Fibroblast of skin of left biceps (primary cell): ENCODE measurements around the gene GFRA4.

Experiments
- DNase-seq, 2 experiments: peaks; one replicate each; pipeline ENCODE4 v3.0.0-alpha.2; 2013; ENCODE audit warnings: low read depth in 2 of 2

The GFRA4 gene

DNA sequence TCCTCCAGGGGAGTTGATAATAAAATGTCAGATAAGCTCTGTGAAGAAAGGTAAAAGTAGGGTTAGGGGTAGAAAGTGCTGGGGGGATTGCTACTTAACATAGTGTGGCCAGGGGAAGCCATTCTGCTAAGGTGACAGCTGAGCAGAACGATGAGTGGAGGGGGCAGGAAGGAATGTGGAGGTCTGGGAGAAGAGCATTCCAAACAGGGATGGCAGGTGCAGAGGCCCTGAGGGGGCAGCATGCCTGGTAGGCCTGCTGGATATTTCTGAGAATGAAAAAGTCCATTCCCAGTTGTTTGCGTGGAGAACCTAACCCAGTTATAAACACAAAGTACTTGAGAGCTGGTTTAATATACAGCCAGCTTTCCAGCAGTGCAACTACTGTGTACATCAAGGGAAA, 9.3 kb downstream of the GFRA4 start:
- no peak for DNase-seq

DNA sequence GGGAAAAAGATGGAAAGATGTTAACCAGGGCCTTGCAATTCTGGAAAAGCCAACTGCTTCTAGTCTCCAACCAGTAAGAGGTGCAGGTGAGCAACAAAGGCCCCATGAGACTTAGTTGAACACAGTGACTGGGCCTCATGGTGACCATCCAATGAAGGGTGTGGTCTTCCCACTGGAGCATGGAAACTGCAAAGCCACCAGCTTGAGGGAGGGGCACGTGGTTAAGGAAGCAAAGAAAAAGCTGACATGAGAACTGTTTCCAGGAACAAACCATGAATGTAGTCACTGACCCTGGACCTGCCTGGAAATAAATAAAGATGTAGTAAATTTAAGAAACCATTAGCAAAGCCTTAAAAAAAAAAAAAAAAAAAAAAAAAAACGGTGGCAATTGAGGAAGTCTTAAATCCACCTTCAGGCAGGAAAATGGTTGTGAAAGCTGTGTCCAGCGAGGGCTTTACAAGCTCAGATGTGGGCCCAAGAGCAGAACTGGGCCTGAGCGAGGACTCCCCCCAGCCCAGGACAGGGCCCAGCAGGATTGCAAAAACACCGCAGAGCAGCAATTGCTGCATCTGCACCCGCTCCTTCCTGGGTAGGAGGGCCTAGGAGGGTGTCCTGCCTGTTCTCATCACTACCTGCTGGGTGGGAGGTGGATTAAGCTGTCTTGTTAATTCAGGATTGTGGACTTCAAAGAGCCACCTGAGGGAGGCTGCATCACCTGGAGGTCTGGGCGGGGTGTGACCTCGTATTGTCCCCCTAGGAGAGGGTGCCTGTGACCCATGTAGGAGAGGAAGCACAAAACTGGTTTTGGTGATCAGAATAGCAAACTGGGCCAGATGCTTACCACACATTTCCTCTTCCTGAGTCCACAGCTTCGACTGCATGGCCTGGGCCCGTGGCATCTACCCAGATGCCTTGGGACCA, 10.3 kb downstream of the GFRA4 start:
- DNase-seq: no peak

DNA sequence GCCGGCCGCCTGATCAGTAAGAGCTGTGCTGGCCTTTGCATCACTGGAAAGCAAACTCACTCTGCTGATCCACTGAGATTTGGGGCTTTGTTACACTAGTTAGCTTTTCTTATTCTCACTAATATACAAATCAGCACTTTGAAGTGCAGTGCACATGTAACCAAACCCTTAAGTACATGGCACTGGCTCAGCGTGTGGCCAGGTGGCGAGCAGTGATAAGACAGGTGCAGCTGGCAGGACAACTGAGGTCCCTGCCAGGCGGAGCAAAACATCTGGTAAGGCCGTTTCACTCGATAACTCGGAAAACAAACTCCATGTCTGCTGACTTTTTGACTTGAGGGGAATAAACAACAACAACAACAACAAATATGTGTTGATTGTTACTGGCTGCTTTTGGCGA, 11.0 kb downstream of the GFRA4 start:
- no peak for DNase-seq

DNA sequence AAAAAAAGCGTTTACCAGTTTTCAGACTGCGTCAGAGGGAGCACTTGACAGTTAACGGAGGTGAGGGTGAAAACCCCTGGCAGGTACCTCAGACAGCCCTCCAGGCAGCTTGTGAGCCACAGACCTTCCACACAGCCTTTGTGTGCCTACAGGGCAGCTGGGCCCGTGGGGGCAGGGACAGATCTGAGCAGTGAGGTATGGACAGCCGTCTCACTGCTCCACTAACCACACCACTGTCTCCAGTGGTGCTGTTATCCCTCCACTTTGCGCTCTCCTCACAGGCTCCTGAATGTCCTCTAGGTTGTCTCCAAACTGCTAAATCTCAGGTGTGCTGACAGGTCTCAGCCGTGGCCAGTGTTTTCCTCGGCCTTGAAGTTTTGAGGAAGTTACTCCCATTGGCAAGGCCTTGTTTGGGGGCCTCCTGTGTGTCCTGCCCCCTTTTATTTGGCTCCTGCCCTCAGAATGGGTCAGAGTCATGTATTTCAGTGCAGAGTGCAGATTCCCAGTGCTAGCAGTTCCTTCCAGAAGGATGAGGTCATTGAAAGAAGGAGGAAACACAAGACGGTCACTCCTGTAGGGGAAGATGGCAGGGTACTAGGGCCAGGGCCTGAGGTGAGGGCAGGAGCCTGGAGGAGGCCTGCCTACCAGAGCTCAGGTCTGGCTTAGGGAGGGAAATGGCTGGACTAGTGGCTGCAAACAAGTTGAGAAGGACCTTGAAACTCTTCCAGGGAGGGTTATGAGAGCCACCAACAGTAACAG, 11.8 kb downstream of the GFRA4 start:
- DNase-seq: no peak

DNA sequence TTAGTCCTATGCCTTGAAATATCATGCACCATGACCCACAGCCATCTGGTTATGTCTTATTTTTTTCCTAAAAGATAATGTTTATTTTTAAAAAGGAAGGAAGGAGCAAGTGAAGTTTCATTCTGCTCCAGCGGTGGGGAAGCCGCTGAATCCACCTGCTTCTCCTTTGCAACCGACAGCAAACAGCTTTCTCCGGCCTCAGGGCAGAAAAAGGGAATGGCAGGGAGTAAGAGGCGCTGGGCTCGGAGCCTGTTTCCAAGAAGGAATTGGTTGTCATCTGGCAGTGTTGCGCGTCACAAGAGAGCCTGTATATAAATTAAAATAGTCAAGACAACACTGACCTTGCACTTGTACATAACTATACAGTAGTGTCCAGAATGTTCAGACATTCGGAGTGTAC, 14.2 kb downstream of the GFRA4 start:
- DNase-seq: no peak

DNA sequence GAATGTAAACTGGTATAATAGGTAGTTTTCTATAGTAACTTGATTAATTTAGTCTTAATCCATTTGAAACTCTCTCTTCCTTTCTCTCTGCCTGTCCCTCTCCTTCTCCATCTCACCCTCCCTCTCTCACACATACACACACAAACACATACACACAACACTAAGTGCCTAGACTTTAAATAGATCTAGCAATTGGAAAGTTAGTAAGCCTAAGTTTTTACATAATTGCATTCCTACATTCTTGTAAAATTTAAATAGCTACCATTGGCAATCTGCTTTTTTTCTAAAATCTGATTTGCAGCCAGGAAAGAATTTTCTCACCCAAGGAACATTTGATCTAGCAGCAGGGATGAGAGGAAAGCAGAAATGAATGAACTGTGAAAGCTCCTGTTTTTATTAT, 15.7 kb downstream of the GFRA4 start:
- no peak for DNase-seq

DNA sequence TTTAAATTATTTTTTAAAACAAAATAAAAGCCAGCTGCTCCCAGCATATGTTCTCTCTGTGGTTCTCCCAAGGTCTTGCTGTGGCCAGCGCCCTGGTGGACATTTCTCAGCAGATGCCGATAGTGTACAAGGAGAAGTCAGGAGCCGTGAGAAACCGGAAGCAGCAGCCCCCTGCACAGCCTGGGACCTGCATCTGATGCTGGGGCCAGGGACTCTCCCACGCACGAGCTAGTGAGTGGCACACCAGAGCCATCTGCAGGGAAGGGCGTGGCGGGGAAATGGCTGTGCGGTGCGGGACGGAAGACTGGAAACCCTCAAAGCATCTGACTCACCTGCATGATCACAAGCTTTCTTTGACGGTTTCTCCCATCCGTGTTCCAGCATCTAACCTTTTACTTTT, 16.5 kb downstream of the GFRA4 start:
- DNase-seq: no peak

DNA sequence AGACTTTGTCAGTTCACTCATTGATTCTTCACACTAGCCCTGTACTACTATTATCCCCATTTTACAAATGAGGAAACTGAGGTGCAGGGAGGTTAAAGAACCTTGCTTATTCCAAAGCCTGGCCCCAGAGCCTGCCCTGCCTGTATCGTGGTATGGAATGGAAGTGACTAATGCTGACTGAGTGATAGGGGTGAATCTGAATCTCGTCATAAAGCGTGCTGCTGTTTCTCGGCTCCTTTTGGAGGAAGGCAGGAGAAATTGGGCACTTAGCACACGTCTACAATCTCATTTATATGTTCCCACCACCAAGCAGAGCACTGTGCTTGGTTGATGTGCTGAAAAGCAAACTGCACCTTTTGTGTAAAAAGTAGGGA, 17.1 kb downstream of the GFRA4 start:
- DNase-seq: no peak

DNA sequence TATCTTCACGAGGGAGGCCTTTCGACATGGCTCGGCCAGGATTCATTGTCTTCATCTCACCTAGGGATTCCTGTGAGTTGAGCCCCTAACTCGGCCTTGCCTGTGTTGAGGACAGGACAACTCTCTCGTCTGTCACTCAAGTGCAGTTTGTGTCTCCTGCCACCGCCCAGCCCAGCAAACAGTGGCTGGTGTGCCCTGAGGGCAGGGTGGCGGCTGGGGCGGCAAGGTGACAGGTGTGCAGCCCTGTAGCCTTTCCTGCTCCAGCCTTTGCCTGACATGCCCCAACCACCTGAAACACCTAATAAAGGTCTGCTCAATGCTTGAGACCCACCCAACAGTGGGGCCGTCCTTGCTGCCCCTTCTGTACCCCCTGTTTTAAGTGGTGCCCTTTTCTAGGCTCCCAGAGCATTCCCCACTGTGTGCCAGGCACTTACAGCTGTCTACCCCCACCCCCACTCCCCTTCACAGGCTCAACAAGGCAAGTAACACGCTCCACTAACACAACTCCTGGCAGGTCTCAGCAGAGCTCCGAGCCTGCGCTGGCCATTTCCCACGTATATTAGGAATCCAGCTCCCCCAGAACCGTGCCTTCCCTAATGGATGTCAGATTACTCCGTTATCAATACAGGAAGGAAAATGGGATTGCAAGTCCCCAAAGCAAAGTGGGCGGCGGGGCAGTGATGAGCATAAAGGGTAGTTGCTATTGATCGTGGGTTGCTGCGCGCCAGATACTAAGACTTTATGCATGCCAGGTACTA, 17.7 kb downstream of the GFRA4 start:
- DNase-seq: no peak

DNA sequence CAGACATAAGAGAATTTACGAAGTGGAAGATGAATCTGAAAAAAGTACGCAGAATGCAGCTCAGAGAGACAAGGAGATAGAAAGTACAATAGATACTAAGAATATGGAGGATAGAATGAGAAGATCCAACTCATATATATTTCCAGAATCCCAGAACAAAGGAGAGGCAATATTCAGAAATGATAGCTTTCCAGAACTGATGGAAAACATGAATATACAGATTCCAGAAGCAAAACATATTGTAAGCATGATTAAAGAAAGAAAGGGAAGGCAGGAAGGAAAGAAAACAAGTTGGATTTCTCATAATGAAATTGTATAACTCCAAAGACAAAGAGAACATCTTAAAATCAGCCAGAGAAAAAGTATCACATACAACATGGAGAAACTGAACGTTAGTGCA, 22.9 kb downstream of the GFRA4 start:
- DNase-seq: no peak

DNA sequence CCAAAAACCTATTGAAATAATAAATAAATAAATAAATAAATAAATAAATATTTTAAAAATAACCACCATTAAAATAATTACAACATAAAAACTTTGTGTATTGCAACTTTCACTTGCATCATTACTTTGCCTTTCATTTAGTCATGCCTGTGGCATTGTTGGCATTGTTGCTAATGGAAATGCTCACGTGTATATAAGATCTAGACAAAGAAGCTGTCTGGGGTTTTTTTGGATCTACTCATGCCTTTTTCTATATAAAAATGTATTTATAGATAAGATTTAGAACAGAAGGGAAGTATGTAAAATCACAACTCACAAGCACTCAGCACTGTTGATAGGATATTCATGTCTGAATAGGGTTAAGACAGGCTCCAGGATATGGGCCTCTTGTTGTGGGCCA, 27.9 kb downstream of the GFRA4 start:
- no peak for DNase-seq

DNA sequence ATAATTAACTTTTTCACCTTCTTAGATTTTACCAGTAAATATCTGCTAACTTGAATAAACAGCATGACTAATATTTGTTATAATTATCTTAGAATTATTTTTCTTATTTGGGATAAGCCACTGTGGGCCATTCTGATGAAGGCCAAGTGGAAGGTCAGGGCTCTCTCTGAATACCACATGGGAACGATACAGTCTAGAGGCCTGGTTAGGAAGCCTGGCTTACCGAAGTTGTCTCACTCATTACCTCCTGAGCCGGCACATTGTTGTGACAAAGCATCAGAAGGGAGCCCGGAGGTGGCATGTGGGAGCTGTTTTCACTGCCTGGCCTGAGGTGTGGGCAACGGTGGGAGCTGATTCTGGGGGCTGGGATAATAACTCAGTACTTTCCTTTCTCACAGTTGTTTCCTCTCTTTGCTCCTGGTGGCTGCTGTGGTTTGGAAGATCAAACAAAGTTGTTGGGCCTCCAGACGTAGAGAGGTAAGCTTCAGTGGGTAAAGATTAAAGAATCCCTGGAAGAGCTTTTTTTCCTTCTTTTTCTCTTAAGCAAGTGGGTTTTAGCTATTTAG, 29.2 kb downstream of the GFRA4 start:
- no peak for DNase-seq

DNA sequence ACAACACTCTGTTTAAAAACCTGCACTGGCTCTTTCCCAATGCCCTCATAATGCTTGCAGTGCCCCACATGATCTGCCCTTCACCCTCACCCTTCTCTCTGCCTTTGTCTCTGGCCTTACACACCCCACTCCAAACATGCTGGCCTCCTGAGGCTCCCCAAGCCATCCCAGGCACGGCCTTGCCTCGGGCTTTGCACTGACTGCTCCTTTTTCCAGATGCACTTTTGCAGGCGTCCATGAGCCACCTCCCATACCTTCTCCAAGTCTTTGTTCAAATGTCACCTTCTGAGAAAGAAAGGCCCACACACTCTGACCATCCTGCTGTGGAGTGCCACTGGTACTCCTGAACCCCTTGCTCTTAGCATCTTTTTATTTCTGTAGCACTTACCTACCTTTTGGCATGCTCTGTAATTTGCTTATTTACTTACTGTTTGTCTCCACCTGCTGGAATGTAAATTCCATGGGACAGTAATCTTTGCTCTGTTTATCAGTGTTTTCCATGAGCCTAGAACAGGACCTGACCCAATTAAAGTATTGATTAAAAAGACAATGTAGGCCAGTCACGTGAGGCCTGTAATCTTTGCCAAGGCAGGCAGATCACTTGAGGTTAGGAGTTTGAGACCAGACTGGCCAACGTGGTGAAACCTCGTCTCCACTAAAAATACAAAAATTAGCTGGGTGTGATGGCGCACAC, 30.7 kb downstream of the GFRA4 start:
- no peak for DNase-seq

DNA sequence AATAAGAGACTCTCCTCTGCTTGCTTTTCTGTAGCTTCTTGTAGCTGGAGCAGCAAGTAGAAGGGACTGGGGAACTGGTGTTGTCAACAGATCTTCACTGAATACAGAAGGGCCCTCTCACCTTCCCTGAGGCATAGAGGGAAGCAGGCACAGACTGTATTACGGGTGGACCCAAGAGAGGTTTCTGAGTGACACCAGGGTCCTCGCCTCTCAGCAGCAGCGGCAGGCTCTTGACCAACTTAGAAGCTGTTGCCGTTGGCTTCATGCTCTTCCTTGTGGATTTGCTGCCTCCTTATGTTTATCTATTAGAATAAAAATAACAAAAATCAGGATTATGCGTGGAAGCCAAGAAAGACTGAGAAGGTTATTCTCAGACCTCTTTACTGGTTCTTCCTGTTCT, 31.7 kb downstream of the GFRA4 start:
- DNase-seq: no peak

DNA sequence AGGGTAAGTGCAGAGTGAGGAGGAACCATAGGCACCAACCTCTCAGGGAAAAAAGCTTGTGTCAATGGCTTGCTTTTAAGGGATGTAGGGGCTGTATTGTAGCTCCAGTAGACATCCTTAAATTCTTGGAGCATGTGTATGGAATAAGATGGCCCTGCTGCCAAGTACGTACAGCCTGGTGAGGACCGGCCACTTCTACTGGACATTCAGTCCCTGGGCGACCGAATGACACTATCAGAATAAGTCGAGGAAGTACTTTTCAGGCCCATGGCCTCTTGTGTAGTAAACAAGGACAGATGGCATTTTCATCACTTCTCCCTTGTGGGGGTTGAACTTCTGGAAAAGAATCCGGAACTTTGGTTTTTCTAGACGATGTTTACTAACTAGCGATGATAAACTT, 32.8 kb downstream of the GFRA4 start:
- no peak for DNase-seq

DNA sequence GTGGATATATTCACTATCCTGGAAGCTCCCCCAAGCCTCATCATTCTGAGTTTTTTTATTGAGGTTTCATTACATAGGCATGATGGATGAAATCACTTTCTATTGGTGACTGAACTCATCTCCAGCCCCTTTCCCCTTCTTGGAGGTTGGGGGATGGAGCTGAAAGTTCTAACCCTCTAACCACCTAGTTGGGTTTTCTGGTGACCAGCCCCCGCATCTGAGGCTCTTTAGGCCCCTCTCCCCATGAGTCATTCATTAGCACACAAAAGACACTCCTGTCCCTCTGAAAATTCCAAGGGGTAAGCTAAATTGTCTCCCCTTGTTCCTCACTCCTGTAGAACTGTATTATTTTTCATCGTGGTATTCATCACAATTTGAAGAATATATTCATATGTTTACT, 33.3 kb downstream of the GFRA4 start:
- no peak for DNase-seq

DNA sequence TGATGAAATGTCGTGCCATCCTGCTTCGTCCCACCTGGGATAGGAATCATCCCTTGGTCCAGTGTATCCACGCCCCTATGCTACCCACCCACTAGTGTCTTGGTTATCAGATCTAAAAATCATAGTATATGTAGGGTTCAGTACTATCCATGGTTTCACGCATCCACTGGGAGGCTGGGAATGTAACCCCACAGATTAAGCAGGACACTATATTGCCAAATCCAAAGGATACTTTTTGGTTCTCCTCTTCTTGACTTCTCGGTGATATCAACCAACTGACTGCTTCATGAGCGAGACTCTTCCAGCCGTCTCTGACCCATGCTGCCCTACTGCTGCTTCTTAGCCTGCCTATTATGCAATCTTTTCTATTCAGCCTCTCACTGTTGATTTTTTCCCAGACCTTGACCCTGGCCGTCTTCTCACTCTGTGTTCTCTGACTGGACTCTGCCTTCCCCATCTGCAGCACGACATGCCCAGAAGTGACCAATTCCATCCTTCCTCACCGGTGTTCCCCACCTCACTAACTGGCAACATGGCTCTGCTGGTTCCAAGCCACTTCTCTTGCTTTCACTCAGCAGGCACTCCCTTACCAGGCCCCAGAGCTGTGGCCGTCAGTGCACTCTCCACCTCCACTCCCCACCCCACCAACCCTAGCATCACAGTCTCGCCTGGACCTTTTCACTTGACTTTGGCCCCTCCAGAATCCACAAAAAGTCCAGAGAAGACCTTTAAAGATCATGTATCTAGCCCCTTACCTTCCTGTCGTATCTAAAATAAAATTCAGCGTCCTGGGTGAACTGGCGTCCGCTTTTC, 34.5 kb downstream of the GFRA4 start:
- DNase-seq: no peak

DNA sequence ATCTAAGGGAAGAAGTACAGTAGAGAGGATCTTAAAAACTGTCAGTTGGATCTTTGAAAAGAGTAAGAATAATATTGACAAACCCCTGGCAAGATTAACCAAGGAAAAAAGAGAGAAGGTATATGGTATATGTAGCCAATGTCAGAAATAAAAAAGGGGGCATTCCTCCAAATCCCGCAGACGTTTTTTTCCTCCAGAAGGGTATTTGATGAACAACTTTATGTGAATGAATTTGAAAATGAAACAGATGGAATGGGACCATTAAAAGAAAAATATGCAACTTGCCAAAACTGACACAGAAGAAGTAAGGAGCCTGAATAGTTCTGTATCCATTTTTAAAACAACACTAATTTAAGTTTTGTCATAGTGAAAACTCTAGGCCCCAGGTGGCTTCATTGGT, 35.7 kb downstream of the GFRA4 start:
- DNase-seq: no peak

DNA sequence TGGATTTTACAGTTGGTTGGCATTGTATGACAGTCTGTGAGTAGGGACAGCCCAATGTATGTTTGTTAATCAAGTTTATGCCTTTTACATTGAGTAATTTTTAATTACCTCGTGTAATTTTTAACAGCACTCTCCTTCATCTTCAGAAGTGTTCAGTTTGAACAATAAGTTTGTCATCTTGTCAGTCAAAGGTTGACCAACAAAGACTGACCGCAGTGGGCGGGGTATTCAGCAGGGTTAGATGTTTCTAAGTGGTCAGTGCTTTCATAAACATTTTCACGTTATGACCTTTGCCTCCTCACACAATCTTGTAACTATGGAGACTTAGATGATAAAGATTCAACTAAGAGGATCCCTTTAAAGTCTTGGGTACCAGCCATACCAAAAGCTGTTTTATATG, 40.8 kb downstream of the GFRA4 start:
- no peak for DNase-seq

DNA sequence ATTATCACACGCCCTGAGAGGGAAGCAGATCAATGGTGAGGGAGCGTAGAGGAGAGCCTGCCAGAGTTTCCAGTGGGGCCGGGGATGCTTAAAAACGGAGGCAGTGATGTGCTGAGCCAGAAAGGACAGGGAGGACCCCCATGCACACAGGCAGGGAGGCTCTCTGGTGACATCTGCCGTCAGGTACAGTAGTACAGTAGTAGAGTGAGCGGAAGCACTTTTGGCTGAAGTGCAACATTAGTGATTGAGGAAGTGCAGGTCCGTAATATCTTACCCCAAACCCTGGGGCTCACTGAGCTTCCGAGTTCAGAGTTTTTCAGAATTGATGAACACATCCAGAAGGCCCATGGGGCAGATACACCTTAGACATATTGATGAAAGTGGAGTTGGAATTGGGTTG, 42.1 kb downstream of the GFRA4 start:
- no peak for DNase-seq

DNA sequence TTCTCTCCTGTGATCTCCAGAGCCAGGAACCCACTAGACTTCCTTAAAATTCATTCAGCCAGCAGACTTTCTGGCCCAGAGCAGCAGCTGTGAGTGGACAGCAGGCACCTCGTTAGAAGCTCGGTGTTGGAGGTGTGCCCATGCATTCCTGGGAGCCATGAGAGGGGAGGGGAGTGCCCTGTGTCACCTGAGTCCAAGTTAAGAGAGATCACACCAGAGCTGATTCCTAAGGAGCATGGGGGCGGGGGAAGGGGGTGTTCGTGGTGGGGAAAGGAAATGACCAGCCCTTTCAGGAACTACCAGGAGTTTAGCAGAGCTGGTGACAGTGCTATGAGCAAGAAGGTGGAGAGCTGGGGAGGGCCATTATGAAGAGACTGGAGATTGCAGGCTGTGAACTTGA, 46.9 kb downstream of the GFRA4 start:
- DNase-seq: no peak
